Adrenal gland (tissue), 5 donors: ENCODE measurements around the gene RNF10.

Source experiments
- CTCF ChIP-seq, 6 experiments: fragments of 450-650 bp in 4 of 6; fragments of 200-600 bp in 2 of 6; sonication (generic) in 1 of 6; IDR thresholded peaks; 1 replicate in 5 of 6; 2 replicates in 1 of 6; pipeline versions ENCODE4 v1.5.1 to v1.8.0; 2016 to 2021; ENCODE audit warnings: antibody characterized with exemption in 6 of 6, mild to moderate bottlenecking in 2 of 6, moderate library complexity in 1 of 6
- POLR2A ChIP-seq, 2 donors: fragments of 450-650 bp; IDR thresholded peaks; one replicate each; pipeline ENCODE4 v1.6.1; 2017; ENCODE audit warnings: antibody characterized with exemption in 2 of 2, mild to moderate bottlenecking in 2 of 2, moderate library complexity in 1 of 2
- donor health status: DM: no; HTN: no; CAD: no.

- TF ChIP-seq CTCF (IDR thresholded peaks at IDR 0.05) (no peak), POLR2A (IDR thresholded peaks at IDR 0.05) (no peak)
These were observed 28.8 kb downstream of the RNF10 start for GRCh38 chr12:120562906-120563305.
